A549 (cell line): ENCODE data around the gene ZNF536. TPM values are rescaled to one million over a fixed set of nuclear protein-coding genes. Genes with fewer than 3 reads are reported as not detected.
A peak's percentile ranks its signal among the peaks of the same experiment; 100 is the strongest.

Experiments
- ATAC-seq, 2 experiments: fragments of 200-7000 bp in 1 of 2; fragments of >200 bp in 1 of 2; cut with Nextera tagmentation in 1 of 2; cut with Tn5 transposase in 1 of 2; 3 replicates each; pipeline versions ENCODE4 v1.8.0 to v1.9.1; 2018 to 2020; ENCODE audit warnings: mild to moderate bottlenecking in 1 of 2, moderate library complexity in 1 of 2
- CTCF ChIA-PET: fragments of 300-600 bp; sonication (Branson Sonifier 250); formaldehyde crosslinking; extraction: SDS; loops from one replicate; lab custom pipeline; 2021; ENCODE audit warnings: antibody characterized with exemption, inconsistent platforms; lab: Yijun Ruan, JAX
- POLR2A ChIA-PET: fragments of 350-600 bp; formaldehyde crosslinking; extraction: SDS; loops from one replicate; lab custom pipeline; 2021; ENCODE audit warnings: antibody characterized with exemption, inconsistent platforms; lab: Yijun Ruan, JAX
- DNase-seq, 2 experiments: peaks; one replicate each; pipeline versions ENCODE4 v3.0.0 to v3.0.0-alpha.2; 2011 to 2016; ENCODE audit warnings: low read depth in 1 of 2, low spot score in 1 of 2
- FAIRE-seq: peaks from 2 replicates; lab custom pipeline; 2011; peaks lifted over from hg19 to GRCh38; lab: Jason Lieb, UNC
- H3K27ac ChIP-seq, 2 experiments: fragments of >200 bp; sonication (Bioruptor Twin); formaldehyde crosslinking; 3 replicates each; pipeline ENCODE4 v1.5.1; 2016 to 2017
- H3K4me1 ChIP-seq: fragments of >200 bp; sonication (Bioruptor Twin); formaldehyde crosslinking; 3 replicates; pipeline ENCODE4 v1.6.1; 2016
- H3K4me2 ChIP-seq: fragments of >200 bp; sonication (Bioruptor Twin); formaldehyde crosslinking; 3 replicates; pipeline ENCODE4 v1.6.1; 2016
- H3K4me3 ChIP-seq: fragments of >200 bp; sonication (Bioruptor Twin); formaldehyde crosslinking; 3 replicates; pipeline ENCODE4 v1.5.1; 2016
- H3K9me3 ChIP-seq: fragments of >200 bp; sonication (Bioruptor Twin); formaldehyde crosslinking; 3 replicates; pipeline ENCODE4 v1.6.1; 2016
- BCL3 ChIP-seq: fragments of >200 bp; sonication (Bioruptor Twin); formaldehyde crosslinking; IDR thresholded peaks from 3 replicates; pipeline ENCODE4 v1.6.1; 2016
- CBX2 ChIP-seq: fragments of 200-600 bp; sonication (generic); IDR thresholded peaks from 2 replicates; pipeline ENCODE4 v1.6.1; 2016; ENCODE audit warnings: low read depth, mild to moderate bottlenecking, borderline replicate concordance
- ESRRA ChIP-seq: fragments of 150-350 bp; IDR thresholded peaks from 2 replicates; pipeline ENCODE4 v1.6.1; 2014; ENCODE audit warnings: mild to moderate bottlenecking, low read length, borderline replicate concordance
- HEYL ChIP-seq: fragments of 250-450 bp; sonication (Bioruptor Pico); IDR thresholded peaks from 2 replicates; pipeline ENCODE4 v1.8.0; 2021; ENCODE audit warnings: mild to moderate bottlenecking, moderate library complexity
- JUNB ChIP-seq: fragments of >200 bp; sonication (Bioruptor Twin); formaldehyde crosslinking; IDR thresholded peaks from 2 replicates; pipeline ENCODE4 v1.6.1; 2016
- KDM5A ChIP-seq: fragments of 200-600 bp; sonication (generic); IDR thresholded peaks from 2 replicates; pipeline ENCODE4 v1.6.1; 2016; ENCODE audit warnings: antibody characterized with exemption, mild to moderate bottlenecking
- MYC ChIP-seq: IDR thresholded peaks from 2 replicates; pipeline ENCODE4 v1.6.1; 2012; ENCODE audit warnings: mild to moderate bottlenecking, inconsistent platforms, low read length, improper control_type of control experiment, borderline replicate concordance
- NFE2L2 ChIP-seq: fragments of 150-350 bp; conservative IDR thresholded peaks from 2 replicates; pipeline ENCODE4 v1.6.1; 2014; ENCODE audit warnings: low read length
- NPAS2 ChIP-seq: fragments of 250-450 bp; sonication (Bioruptor Pico); IDR thresholded peaks from 2 replicates; pipeline ENCODE4 v1.8.0; 2022; ENCODE audit warnings: mild to moderate bottlenecking, moderate library complexity, borderline replicate concordance
- PBX3 ChIP-seq: IDR thresholded peaks from 2 replicates; pipeline ENCODE4 v1.6.1; 2012
- RNF2 ChIP-seq: fragments of 200-600 bp; sonication (generic); IDR thresholded peaks from 2 replicates; pipeline ENCODE4 v1.6.1; 2016; ENCODE audit warnings: low read depth, mild to moderate bottlenecking, antibody characterized with exemption, moderate library complexity, borderline replicate concordance
- TP53 ChIP-seq: fragments of 250-450 bp; sonication (Bioruptor Pico); IDR thresholded peaks from 2 replicates; pipeline ENCODE4 v1.5.0; 2021; ENCODE audit warnings: mild to moderate bottlenecking, moderate library complexity
- ZFP36 ChIP-seq: fragments of 450-650 bp; IDR thresholded peaks from 2 replicates; pipeline ENCODE4 v1.6.1; 2014; ENCODE audit warnings: borderline replicate concordance; ENCODE audit not compliant: partially characterized antibody
- WGBS: methylation state at CpG from one replicate; pipeline ENCODE4 v1.1.6; 2017; ENCODE audit errors: missing lambda C conversion rate; 5-methylcytosine and 5-hydroxymethylcytosine counted together
- polyA plus RNA-seq, 4 experiments: library from polyadenylated mRNA; depleted of rRNA in 3 of 4; stranded (reverse); fragments of >200 nt; fragmentation: RNase III in 1 of 4; extraction: RNeasy Plus Mini Kit Qiagen cat#74134 plus additional on column Dnase treatment in 1 of 4; gene quantifications; 2 replicates in 3 of 4; 3 replicates in 1 of 4; pipeline ENCODE4 v1.2.3, GENCODE V29; 2011 to 2017
- TF ChIP-seq, protein P1 (sequence below): fragments of 450-650 bp; IDR thresholded peaks from 2 replicates; pipeline ENCODE4 v1.6.1; 2014; ENCODE audit warnings: antibody characterized with exemption
- TF ChIP-seq, protein P2 (sequence below): fragments of 200-600 bp; sonication (generic); IDR thresholded peaks from 2 replicates; pipeline ENCODE4 v1.6.1; 2016; ENCODE audit warnings: antibody characterized with exemption, mild to moderate bottlenecking, moderate library complexity
- TF ChIP-seq, protein P3 (sequence below): fragments of >200 bp; sonication (Bioruptor Twin); formaldehyde crosslinking; IDR thresholded peaks from 2 replicates; pipeline ENCODE4 v1.6.1; 2016

Gene ZNF536
- polyA plus RNA-seq, 2 of the 4 experiments (the other 2 are of a cell fraction), result not detected

GRCh38 chr19:30327331-30327730 is 44.9 kb upstream of the ZNF536 start:
- FAIRE-seq (peak; percentile 49), ATAC-seq (no peak), DNase-seq (no peak)
- POLR2A ChIA-PET, result no interaction called here
- CTCF ChIA-PET, result no interaction called here
- Histone ChIP-seq H3K4me2 (no peak overlapping the region), H3K27ac (no peak overlapping the region), H3K4me1 (no peaks in the 10 kb centered on the region), H3K4me3 (no peak overlapping the region), H3K9me3 (no peaks in the 10 kb centered on the region)
- TF ChIP-seq, protein P1, sequence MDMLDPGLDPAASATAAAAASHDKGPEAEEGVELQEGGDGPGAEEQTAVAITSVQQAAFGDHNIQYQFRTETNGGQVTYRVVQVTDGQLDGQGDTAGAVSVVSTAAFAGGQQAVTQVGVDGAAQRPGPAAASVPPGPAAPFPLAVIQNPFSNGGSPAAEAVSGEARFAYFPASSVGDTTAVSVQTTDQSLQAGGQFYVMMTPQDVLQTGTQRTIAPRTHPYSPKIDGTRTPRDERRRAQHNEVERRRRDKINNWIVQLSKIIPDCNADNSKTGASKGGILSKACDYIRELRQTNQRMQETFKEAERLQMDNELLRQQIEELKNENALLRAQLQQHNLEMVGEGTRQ, result no peak
- TF ChIP-seq PBX3, result no peak
- WGBS, result 55% methylated on average over 3 of the region's 3 CpGs

DNA sequence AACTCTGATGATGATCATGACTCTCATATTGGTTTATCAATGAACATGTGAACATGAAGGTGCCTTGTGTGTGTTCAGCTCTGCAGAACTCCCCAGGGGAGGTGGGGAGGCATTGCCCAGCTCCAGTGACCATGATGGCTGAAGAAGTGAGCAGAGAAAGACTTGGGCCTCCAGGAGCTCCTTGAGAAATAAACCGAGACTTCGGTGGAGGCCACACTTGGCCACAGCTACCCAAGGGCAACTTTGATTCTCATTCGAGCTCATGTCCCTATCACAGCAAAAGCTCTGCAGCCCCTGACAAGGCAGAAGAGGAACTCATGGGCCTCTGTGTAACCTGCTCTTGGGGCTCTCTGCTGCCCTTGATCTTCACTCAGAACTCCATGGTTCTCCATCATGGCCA is 44.1 kb upstream of the ZNF536 start:
- Histone ChIP-seq H3K4me3 (no peak overlapping the region), H3K4me2 (no peak overlapping the region), H3K4me1 (no peaks in the 10 kb centered on the region), H3K9me3 (no peaks in the 10 kb centered on the region), H3K27ac (no peak overlapping the region)
- TF ChIP-seq MYC (no peak), BCL3 (no peak), RNF2 (no peak), TP53 (CRISPR knock-in tag) (no peak)
- TF ChIP-seq, protein P2, sequence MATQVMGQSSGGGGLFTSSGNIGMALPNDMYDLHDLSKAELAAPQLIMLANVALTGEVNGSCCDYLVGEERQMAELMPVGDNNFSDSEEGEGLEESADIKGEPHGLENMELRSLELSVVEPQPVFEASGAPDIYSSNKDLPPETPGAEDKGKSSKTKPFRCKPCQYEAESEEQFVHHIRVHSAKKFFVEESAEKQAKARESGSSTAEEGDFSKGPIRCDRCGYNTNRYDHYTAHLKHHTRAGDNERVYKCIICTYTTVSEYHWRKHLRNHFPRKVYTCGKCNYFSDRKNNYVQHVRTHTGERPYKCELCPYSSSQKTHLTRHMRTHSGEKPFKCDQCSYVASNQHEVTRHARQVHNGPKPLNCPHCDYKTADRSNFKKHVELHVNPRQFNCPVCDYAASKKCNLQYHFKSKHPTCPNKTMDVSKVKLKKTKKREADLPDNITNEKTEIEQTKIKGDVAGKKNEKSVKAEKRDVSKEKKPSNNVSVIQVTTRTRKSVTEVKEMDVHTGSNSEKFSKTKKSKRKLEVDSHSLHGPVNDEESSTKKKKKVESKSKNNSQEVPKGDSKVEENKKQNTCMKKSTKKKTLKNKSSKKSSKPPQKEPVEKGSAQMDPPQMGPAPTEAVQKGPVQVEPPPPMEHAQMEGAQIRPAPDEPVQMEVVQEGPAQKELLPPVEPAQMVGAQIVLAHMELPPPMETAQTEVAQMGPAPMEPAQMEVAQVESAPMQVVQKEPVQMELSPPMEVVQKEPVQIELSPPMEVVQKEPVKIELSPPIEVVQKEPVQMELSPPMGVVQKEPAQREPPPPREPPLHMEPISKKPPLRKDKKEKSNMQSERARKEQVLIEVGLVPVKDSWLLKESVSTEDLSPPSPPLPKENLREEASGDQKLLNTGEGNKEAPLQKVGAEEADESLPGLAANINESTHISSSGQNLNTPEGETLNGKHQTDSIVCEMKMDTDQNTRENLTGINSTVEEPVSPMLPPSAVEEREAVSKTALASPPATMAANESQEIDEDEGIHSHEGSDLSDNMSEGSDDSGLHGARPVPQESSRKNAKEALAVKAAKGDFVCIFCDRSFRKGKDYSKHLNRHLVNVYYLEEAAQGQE, result no peak
- FAIRE-seq (peak; percentile 32), DNase-seq (no peak), ATAC-seq (no peak)
- CTCF ChIA-PET, result interaction anchor here (0.6 kb wide), 1 partner anchor 422 kb away, joined by 3 read pairs; no protein-coding TSS in a partner anchor
- 31% methylated on average over 3 of the region's 3 CpGs for WGBS
- POLR2A ChIA-PET, result no interaction called here

- POLR2A ChIA-PET, result no interaction called here
- TF ChIP-seq JUNB, result no peak
- no peak for TF ChIP-seq ZFP36
- TF ChIP-seq RNF2, result no peak
- TF ChIP-seq NFE2L2, result no peak
- TF ChIP-seq NPAS2 (CRISPR knock-in tag), result no peak
- TF ChIP-seq PBX3, result no peak
- TF ChIP-seq ESRRA, result no peak
- no peak for TF ChIP-seq KDM5A
- TF ChIP-seq TP53 (CRISPR knock-in tag), result no peak
- no peak for TF ChIP-seq CBX2
- TF ChIP-seq, protein P3, sequence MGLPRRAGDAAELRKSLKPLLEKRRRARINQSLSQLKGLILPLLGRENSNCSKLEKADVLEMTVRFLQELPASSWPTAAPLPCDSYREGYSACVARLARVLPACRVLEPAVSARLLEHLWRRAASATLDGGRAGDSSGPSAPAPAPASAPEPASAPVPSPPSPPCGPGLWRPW, result no peak
- TF ChIP-seq HEYL (CRISPR knock-in tag), result no peak
- H3K4me1 ChIP-seq, result no peaks in the 10 kb centered on the region
Measured at GRCh38 chr19:30330266-30330665, 41.9 kb upstream of the ZNF536 start.

More at GRCh38 chr19:30330266-30330665, 41.9 kb upstream of the ZNF536 start:
- FAIRE-seq (no peak), ATAC-seq (no peak), DNase-seq (no peak)
- no peak overlapping the region for H3K4me3 ChIP-seq
- H3K27ac ChIP-seq, result no peak overlapping the region
- WGBS, result 0% methylated on average over 4 of the region's 4 CpGs
- no peaks in the 10 kb centered on the region; the same call in 2 of the 3 replicates for H3K9me3 ChIP-seq
- CTCF ChIA-PET, result interaction anchor here (1.3 kb wide), 1 partner anchor 46 kb away, joined by 3 read pairs; no protein-coding TSS in a partner anchor
- H3K4me2 ChIP-seq, result no peak overlapping the region
